ENCODE measurements around the gene DHH.

The DHH gene

GRCh38 chr12:49092086-49092815 lies 2.4 kb downstream of the DHH start (continued):
- TF ChIP-seq PRDM10 (tag by site-specific recombination; IDR thresholded peaks at IDR 0.05) (peak; percentile 97), ZNF398 (tag by site-specific recombination; IDR thresholded peaks at IDR 0.05) (peak; percentile 61)

GRCh38 chr12:49091836-49092085 lies 2.8 kb downstream of the DHH start:
- H3K4me1 ChIP-seq (ENCODE audit: control insufficient read depth, insufficient read depth, low read length): no peaks in the 10 kb centered on the region
- CTCF ChIA-PET: interaction anchor here (0.6 to 5.0 kb wide), 21 partner anchors 9 to 103 kb away, joined by 3 to 74 read pairs (median 5); partner anchors contain the start of genes LMBR1L and RHEBL1

GRCh38 chr12:49091056-49091835 lies 3.4 kb downstream of the DHH start:
- POLR2A ChIA-PET: interaction anchor here (0.7 to 4.8 kb wide), 5 partner anchors 22 to 40 kb away, joined by 3 to 28 read pairs (median 6); partner anchors contain the start of genes RHEBL1 and TUBA1B
- Histone ChIP-seq H3K36me3 (ENCODE audit: control insufficient read depth in 2 of 2, insufficient read depth in 1 of 2, low read length in 2 of 2) (peaks cover 2 to 10% of the 10 kb centered on the region in 2 experiments; a peak in 1 of 3 replicates), H3K4me3 (ENCODE audit: low read depth, low read length) (no peak overlapping the region), H3K4me1 (ENCODE audit: control insufficient read depth, insufficient read depth, low read length) (no peaks in the 10 kb centered on the region), H3K27ac (ENCODE audit: extremely low read depth, low read depth, low read length) (no peak overlapping the region), H3K9me3 (ENCODE audit: control insufficient read depth, insufficient read depth, low read depth, low read length) (no peaks in the 10 kb centered on the region)
- TF ChIP-seq ZNF394 (tag by site-specific recombination; IDR thresholded peaks at IDR 0.05; ENCODE audit: borderline replicate concordance): no peak
- CTCF ChIA-PET: interaction anchor here (0.6 to 5.0 kb wide), 20 partner anchors 10 to 103 kb away, joined by 3 to 74 read pairs (median 6); partner anchors contain the start of genes LMBR1L and RHEBL1

More at GRCh38 chr12:49091836-49092085, 2.8 kb downstream of the DHH start:
- H3K4me3 ChIP-seq (ENCODE audit: low read depth, low read length): peak overlapping the region; percentile 26
- TF ChIP-seq ZNF335 (tag by site-specific recombination; conservative IDR thresholded peaks at IDR 0.05) (peak; percentile 56), ZNF394 (tag by site-specific recombination; IDR thresholded peaks at IDR 0.05; ENCODE audit: borderline replicate concordance) (no peak), HIC1 (tag by site-specific recombination; IDR thresholded peaks at IDR 0.05) (peak; percentile 32; the same call in 1 of the 2 replicates)
- no peaks in the 10 kb centered on the region for H3K9me3 ChIP-seq (ENCODE audit: control insufficient read depth, insufficient read depth, low read depth, low read length)
- H3K36me3 ChIP-seq (ENCODE audit: control insufficient read depth in 2 of 2, insufficient read depth in 1 of 2, low read length in 2 of 2): peaks cover 3 to 14% of the 10 kb centered on the region in 2 experiments; a peak in 1 of 3 replicates
- H3K27ac ChIP-seq (ENCODE audit: extremely low read depth, low read depth, low read length): no peak overlapping the region
- POLR2A ChIA-PET: interaction anchor here (0.7 to 4.8 kb wide), 6 partner anchors 22 to 39 kb away, joined by 3 to 28 read pairs (median 6); partner anchors contain the start of genes RHEBL1 and TUBA1B
